Right lobe of liver (tissue), 4 donors: ENCODE measurements around the gene CAPNS2.

Source experiments
- CTCF ChIP-seq, 4 donors: fragments of 200-600 bp in 3 of 4; fragments of 450-650 bp in 1 of 4; IDR thresholded peaks; one replicate each; pipeline versions ENCODE4 v1.5.1 to v1.8.0; 2016 to 2022; ENCODE audit warnings: antibody characterized with exemption in 4 of 4, mild to moderate bottlenecking in 2 of 4
- POLR2A ChIP-seq: fragments of 450-650 bp; IDR thresholded peaks from one replicate; pipeline ENCODE4 v1.6.1; 2017; ENCODE audit warnings: antibody characterized with exemption, mild to moderate bottlenecking
- donor health status: DM: no; HTN: no; CAD: no.
- donor health status: DM: no; HTN: no; CAD: no.
- donor health status: DM: no; HTN: yes; CAD: no.

GRCh38 chr16:55571191-55571897 lies 4.9 kb downstream of the CAPNS2 start:
- TF ChIP-seq CTCF (IDR thresholded peaks at IDR 0.05) (no peak), POLR2A (no peak)
